HPDE6-E6E7 (cell line): ENCODE results near the gene TMEM92.
A peak's percentile ranks its signal among the peaks of the same experiment; 100 is the strongest.

Experiments
- DNase-seq: peaks from one replicate; pipeline ENCODE4 v3.0.0; 2011; ENCODE audit warnings: missing footprints; ENCODE audit errors: extremely low spot score

The TMEM92 gene

GRCh38 chr17:50274142-50274896 lies at the start of gene TMEM92:
Gene TMEM92, plus strand, starts transcription at chr17:50274466. Its CDS starts 36 bp downstream, at chr17:50274502.
- peak; percentile 83 for DNase-seq

GRCh38 chr17:50225701-50226240 lies 48.5 kb upstream of the TMEM92 start:
- DNase-seq = no peak

- no peak for DNase-seq
These were observed 39.7 kb upstream of the TMEM92 start for GRCh38 chr17:50234581-50234980.

- DNase-seq = no peak
These were observed 36.4 kb upstream of the TMEM92 start for GRCh38 chr17:50237901-50238300.

- no peak for DNase-seq
These were observed 35.5 kb upstream of the TMEM92 start for GRCh38 chr17:50238601-50239280.

- no peak for DNase-seq
These were observed 34.3 kb upstream of the TMEM92 start for GRCh38 chr17:50239937-50240336.

- DNase-seq = no peak
These were observed 33.4 kb upstream of the TMEM92 start for GRCh38 chr17:50240851-50241250.

GRCh38 chr17:50241431-50241830 lies 32.8 kb upstream of the TMEM92 start:
- DNase-seq = no peak

- DNase-seq = no peak
These were observed 29.5 kb upstream of the TMEM92 start for GRCh38 chr17:50244771-50245170.

GRCh38 chr17:50248255-50248654 lies 26.0 kb upstream of the TMEM92 start:
- no peak for DNase-seq

- no peak for DNase-seq
These were observed 21.5 kb upstream of the TMEM92 start for GRCh38 chr17:50252781-50253180.

GRCh38 chr17:50255766-50256635 lies 18.3 kb upstream of the TMEM92 start:
- DNase-seq = no peak

- DNase-seq = no peak
These were observed 17.2 kb upstream of the TMEM92 start for GRCh38 chr17:50256826-50257618.

GRCh38 chr17:50257676-50258224 lies 16.5 kb upstream of the TMEM92 start:
- no peak for DNase-seq

- DNase-seq = no peak
These were observed 15.4 kb upstream of the TMEM92 start for GRCh38 chr17:50258647-50259476.

GRCh38 chr17:50259477-50260324 lies 14.6 kb upstream of the TMEM92 start:
- no peak for DNase-seq

GRCh38 chr17:50260501-50260911 lies 13.8 kb upstream of the TMEM92 start:
- no peak for DNase-seq

GRCh38 chr17:50261051-50261915 lies 13.0 kb upstream of the TMEM92 start:
- DNase-seq = no peak
